SW480 (cell line): ENCODE results near the gene CORO2B.

Experiments used
- DNase-seq: peaks from one replicate; pipeline ENCODE4 v3.0.0-alpha.2; 2016; ENCODE audit warnings: low spot score

CORO2B gene

GRCh38 chr15:68578980-68579935 lies at the start of gene CORO2B:
Gene CORO2B, plus strand, starts transcription at chr15:68578993. Its CDS starts 270 bp downstream, at chr15:68579263.
- peak; percentile 58 for DNase-seq

GRCh38 chr15:68531387-68532179 lies 47.2 kb upstream of the CORO2B start:
- DNase-seq = no peak

GRCh38 chr15:68536331-68537095 lies 42.3 kb upstream of the CORO2B start:
- peak; percentile 69 for DNase-seq

- peak; percentile 16 for DNase-seq
Observed at GRCh38 chr15:68537097-68537496, 41.7 kb upstream of the CORO2B start.

- DNase-seq = no peak
Observed at GRCh38 chr15:68537506-68537905, 41.3 kb upstream of the CORO2B start.

- DNase-seq = no peak
Observed at GRCh38 chr15:68538311-68538710, 40.5 kb upstream of the CORO2B start.

GRCh38 chr15:68541743-68542142 lies 37.0 kb upstream of the CORO2B start:
- DNase-seq = no peak

- DNase-seq = no peak
Observed at GRCh38 chr15:68542348-68542747, 36.4 kb upstream of the CORO2B start.

- no peak for DNase-seq
Observed at GRCh38 chr15:68542771-68543164, 36.0 kb upstream of the CORO2B start.

GRCh38 chr15:68543165-68544008 lies 35.4 kb upstream of the CORO2B start:
- DNase-seq = no peak

- no peak for DNase-seq
Observed at GRCh38 chr15:68546318-68546717, 32.5 kb upstream of the CORO2B start.

- no peak for DNase-seq
Observed at GRCh38 chr15:68548364-68548763, 30.4 kb upstream of the CORO2B start.

- DNase-seq = no peak
Observed at GRCh38 chr15:68550004-68550403, 28.8 kb upstream of the CORO2B start.

GRCh38 chr15:68550498-68551295 lies 28.1 kb upstream of the CORO2B start:
- DNase-seq = peak; percentile 46

GRCh38 chr15:68551296-68551635 lies 27.5 kb upstream of the CORO2B start:
- DNase-seq = no peak

- DNase-seq = no peak
Observed at GRCh38 chr15:68552344-68552743, 26.4 kb upstream of the CORO2B start.

GRCh38 chr15:68552773-68553172 lies 26.0 kb upstream of the CORO2B start:
- no peak for DNase-seq

GRCh38 chr15:68553314-68553993 lies 25.3 kb upstream of the CORO2B start:
- DNase-seq = no peak

GRCh38 chr15:68553994-68554720 lies 24.6 kb upstream of the CORO2B start:
- DNase-seq = peak; percentile 64
